ENCODE results near the gene FAM47E.

FAM47E gene

DNA sequence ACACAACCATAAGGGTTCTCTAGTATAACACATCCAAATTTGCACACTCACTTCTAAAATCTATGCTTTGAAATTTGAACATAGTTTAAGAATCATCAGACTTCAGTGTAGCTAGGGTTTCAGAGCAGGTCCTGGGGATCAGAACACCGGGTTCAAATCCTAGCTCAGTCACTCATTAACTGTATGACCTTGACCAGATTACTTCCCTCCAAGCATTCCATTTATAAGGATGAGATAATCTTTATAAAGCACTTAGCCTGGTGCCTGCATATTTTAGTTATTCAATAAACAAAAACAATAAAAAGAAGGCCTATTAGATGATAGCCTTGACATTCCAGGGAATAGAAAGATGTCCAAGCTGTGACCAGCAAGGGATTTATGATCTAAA is 50.2 kb downstream of the FAM47E start:
- DNase-seq, result no peak

DNA sequence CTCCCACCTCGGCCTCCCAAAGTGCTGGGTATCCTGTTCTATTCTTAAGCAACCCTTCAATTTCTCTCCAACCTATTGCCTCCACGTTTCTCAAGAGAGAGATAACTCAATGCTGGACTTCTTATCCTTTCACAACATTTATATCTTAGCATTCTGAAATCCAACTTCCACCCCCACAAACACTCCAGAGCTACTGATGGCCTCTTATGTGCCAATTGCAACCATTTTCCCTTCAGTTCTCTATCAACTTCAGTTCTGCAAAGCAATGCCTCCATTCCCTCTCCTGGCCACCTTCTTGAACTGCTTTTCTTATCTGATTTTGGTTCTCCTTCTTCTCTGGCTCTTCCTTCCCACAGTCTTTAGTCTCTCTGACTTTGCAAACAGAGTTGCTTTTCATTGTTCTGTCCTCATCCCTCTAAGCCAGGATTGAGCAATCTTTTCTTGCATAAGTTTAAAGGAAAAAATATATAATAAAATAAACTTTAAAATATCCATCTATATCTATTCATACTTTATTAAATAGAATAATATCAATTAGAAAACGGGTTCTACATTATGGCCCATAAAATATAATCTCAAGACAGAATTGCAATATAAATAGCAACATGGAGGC is 51.4 kb downstream of the FAM47E start:
- DNase-seq, result no peak

DNA sequence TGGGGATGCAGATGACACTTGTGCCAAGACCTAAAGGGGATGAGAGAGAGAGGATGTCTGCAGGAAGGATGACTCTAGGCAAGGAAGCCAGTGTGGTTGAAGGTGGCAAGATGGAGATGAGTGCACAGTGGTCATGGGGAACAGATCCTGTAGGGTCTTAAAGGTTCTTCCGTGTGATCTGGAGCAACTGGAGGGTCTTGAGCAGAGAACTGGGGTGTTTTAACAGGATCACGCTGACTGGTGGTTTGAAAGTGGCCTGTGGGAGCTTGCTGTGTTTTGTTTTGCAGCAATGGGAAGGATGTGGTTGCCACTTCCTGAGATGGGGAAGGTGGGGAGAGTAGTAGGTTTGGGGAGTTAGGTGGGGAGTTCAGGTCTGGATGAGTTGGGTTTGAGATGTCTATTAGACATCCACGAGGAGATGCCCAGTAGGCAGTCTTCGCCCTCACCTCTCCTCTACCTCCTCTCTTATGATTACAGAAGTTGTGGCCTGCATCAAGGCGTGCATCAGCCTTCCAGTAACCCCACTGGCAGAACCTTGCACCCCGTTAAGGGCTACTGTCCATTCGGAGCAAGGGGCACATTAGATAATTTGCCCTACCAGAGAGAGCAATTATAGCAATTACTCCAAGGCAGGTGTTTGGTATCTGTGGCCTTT is 53.6 kb downstream of the FAM47E start:
- DNase-seq, result no peak

DNA sequence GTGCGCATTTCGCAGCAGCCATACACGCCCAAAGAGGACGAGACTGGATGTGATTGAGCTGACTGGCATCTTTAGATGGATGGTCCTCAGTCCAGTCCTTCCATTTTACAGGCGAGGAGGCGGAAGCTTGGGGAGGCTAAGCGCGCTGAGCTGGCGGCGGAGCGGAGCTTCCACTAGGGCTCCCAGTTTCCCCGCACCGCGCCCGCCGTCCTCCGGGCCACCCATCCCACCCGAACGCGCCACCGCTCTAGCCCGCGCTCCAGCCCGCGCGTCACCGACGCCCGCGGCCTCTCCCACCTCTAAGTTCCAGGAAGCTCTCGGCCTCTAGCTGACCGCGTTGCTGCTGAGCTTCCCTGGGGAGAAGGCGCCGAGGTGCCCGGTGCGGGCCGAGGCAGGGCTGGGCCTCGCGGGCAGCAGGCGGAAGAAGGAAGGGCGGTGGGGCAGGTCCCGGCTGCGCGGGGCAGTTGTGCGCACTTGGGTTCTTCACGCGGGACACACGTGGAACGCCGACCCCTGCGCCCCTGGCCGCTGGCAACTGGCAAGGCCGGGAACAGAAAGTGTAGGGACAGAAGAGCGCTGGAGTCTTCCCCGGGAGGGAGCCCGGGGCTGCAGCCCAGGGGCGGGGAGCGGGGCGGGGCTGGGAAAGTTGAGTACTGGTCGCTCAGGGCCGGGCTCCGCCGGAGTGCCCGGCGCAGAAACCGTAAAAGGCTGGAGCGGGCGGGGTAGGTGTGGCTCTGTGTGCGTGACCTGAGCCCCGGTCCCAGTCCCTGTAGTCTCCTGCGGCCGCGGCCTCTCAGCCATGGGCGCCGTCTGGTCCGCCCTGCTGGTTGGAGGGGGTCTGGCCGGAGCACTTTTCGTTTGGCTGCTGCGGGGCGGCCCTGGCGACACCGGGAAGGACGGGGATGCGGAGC is 54.7 kb downstream of the FAM47E start, which contains the start of gene STBD1:
Gene STBD1, plus strand, starts transcription at position 763 of the 911 bp plus-strand sequence. Its CDS starts 37 bp downstream, at position 800.
- DNase-seq, result peak; percentile 55

DNA sequence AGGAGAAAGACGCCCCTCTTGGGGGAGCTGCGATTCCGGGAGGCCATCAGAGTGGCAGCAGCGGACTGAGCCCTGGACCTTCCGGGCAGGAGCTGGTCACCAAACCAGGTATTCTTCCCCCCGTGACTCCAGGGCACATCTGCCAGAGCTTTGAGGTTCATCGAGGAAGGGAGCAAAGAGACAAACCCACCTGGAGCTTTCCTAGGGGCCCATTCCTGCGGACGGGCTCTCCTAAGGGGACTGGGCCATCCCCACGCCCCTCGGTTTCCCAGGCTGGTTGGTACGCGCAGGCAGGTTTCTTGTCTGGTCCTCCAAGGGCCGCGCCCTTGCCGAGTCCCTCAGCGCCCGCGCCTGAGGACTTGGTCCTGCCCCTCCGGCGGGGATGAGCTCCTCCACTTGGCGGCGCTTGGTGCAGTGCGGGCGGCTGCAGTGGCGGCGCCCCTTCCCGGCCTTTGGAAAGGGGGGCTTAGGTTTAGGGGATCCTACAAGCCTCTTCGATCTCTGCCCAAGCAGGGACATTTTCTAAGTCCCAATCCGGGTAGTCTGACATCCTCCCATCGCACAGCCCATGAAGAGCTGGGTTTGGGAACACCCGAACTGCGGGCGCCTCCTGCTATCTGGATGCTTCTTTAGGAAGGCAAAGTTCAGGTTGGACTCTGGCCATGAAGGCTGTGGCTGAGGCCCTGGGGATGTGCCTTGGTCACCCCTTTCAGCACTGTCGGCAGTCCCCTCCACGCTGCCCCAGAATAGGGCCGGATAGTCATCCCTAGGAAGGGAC is 55.5 kb downstream of the FAM47E start:
- DNase-seq, result peak; percentile 56

DNA sequence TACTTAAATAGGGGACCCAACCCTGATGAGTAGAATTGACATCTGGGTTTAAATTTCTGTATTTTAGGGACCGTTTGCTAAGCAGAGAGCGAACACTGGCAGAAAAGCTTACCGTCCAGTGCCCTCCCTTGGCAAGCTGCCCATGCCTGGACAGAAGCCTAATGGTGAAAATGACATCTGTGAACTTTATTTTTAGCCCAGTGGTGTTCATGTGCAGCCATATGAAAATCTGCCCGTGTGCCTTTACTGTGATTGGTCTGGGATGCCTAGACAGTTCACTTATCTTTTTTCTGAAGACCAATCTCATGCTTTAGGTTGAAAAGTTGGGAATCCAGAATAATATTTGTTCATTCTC is 56.1 kb downstream of the FAM47E start:
- DNase-seq, result no peak

DNA sequence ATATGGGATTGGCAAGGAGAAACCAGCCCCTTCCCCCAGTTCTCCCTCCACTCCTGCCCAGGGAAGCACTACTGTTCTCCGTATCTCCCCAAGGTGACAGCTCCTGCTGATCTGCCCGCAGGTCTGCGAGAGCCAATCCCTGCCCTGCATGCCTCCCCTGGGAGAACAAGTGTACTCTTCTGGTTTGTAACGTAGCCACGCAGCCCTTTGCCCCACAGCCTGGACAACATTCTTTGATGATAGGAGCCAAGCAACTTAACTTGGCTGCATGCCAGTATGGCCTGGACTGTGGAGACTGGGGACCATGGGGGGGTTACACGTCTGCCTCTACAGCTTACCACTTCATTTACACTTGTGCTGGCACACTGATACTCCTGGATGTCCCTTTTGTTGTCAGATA is 57.0 kb downstream of the FAM47E start:
- no peak for DNase-seq

DNA sequence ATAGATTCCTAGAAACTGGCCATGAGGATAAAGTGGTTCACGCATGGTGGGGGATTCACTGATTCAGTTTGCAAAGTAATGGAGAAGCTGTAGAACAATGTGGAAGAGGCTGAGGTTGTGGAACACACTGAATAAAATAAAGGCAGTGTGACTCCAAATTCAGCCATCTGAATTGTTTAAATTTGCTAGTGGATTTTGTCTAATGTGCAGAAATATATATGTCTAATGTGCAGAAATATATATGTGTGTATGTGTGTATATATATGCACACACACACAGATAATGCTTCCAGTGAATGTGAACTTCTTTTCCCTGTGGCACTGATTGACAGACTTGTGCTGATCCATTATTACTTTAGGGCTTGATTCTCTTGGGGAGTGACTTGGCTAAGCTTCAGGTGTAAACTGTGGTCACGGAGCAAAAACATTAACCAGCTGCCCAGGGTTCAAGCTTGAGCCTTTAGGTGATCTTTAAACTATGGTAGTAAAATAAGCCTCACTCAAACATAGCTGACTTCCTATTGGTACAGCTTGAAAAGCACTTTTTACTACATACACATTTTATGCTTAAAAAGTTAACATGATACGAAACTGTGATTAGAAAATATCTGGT is 58.5 kb downstream of the FAM47E start:
- DNase-seq, result no peak

DNA sequence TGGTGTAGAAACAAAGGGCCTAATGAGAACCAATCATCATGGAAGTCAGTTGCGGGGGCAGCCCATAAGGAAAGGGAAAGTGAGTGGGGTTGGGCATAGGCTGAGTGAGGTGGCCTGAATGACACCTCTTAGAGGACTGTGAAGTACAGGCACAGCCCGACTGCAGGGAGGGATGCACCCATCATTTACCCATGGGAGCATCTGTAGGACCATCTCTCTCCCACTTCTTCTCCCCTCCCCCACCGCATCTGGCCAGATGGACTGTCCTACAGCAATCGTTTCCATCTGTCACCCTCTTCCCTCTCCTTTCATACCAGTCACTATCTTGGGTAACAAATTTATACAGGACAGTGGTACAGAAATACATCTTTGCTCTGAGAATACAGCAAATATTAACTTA is 59.2 kb downstream of the FAM47E start:
- no peak for DNase-seq

DNA sequence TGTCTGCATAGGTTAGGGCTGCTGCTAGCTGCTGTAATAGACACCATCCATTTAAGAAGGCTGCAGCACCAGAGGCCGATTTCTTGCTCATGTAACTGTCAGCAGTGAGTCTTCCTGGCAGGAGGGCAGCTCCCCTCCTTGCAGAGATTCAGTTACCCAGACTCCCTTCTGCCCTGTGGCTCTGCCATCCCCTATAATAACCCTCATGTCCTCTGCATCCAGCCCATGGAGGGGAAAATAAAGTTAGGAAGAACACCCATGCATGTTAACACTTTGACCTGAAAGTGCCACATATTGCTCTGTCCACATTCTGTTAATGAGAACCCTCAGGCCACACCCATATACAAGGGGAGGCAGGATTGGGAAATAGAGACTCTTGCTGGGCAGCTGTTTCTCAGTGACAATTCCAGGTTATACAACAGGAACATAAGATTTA is 60.4 kb downstream of the FAM47E start:
- DNase-seq, result no peak

DNA sequence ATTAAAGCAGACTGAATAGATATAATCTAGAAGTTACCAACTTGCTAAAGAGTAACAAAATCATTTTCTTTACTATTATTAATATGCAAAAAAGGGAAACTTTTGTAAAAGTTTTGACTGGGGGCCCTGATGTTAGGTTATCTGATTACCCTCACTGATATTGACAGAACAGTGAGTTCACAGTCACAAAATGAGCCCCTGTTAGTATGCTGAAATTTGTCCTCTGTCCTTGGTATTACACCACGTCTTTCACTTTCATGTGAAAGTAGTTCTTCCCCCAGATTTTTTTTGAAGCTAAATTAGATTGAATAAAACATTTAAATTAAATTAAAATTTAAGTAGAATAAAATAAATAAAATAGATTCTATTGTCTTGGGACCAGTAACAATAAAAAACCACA is 60.9 kb downstream of the FAM47E start:
- no peak for DNase-seq

DNA sequence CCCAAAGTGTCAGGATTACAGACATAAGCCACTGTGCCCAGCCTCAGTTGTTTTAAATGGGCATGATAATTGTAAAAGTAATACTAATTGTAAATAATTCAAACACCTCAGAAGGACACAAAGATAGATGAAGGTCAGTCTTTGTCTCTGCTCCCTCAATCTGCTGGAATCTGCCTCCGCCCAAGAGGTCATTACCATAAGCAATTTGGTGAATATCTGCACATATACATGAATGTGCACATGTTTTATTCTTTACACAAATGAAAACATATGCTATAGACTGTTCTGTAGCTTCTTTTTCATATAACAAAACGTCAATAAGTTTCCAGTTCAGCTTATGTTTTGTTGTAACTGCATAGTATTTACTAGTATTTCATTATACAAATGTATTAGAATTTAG is 62.0 kb downstream of the FAM47E start:
- DNase-seq, result no peak

DNA sequence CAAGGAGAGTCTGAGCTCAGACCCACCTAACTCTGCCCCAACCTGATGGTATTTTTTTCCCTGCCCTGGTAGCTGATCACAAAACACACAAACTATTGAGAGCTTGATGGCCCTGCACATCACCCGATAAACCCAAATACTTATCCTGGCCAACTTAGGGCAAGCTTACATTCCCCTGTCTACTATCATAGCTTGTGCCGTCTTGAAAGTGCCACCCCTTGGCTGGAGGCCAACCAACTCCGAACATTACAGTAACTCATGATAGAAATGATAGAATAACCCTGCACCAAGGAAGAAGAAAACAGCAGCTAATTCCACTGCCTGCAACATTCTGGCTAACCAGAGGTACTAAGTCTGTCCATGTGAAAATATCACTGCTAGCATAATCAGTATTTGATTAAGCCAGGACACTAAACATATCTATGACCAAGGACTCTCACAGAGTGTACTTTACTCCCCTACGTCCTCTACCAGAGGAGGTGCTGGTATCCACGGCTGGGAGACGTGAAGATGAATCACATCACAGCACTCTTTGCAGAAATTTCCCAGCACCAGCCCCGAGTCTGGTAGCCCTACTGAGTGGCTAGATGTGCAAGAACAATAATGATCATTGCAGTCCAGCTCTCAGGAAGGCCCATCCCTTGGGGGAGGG is 63.9 kb downstream of the FAM47E start:
- no peak for DNase-seq

DNA sequence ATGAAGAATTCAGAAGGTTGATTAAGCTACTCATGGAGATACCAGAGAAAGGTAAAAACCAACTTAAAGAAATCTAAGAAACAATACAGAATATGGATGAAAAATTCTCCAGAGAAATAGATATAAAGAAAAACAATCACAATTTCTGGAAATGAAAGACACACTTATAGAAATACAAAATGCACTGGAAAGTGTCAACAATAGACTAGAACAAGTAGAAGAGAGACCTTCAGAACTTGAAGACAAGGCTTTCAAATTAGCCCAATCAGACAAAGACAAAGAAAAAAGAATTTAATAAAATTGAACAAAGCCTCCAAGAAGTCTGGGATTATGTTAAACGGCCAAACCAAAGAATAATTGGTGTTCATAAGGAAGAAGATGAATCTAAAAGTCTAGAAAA is 64.6 kb downstream of the FAM47E start:
- no peak for DNase-seq

DNA sequence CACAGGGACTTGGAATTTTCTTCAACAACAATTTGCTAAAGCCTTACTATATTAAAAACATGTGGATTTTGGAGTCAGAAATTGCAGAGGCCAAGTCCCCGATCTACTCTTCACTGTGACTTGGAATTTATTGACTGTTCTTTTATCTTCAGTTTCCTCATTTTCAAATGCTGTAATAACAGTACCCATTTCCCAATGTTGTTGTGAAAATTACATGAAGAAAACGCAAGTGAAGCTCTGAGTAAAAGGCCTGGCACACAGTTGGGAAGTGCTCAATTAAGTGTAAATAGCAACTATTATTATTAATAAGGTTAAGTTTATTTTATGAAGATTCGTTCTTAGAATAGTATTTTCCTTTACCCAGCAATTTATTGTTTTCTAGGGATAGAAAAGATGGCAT is 70.7 kb downstream of the FAM47E start:
- DNase-seq, result no peak

DNA sequence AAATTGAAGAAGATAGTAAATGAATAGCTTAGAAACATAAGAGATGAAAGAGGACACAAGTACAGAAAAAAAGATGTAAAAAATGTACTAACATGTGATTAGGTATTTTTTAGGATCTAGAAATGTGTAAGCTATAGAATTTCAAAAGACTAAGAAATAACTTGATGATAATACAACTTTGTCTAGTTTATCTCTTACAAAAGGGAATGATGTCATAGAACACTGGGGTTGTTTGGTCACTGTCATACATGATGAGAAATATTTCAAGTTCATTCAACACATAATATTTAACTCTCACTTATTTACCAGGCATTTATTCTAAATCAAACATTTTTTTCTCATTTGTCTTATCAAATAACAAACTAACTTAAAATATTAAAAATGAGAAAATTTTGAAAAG is 73.6 kb downstream of the FAM47E start:
- DNase-seq, result no peak

DNA sequence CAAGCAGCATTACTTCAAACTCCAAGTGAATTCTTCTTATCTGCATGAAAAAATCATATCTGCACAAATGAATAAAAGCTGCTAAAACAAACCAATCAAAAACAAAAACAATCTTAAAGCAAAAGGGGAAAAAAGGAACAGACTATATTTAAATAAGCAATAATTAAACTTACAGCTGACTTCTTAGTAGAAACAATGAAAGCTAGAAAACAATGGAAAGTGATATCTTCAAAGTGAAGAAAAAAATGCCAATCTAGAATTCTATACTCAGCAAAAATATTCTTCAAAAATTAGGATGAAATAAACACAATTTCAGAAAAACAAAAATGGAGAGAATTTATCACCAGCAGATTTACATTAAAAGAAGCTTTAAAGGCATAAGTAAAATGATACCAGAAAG is 75.0 kb downstream of the FAM47E start:
- DNase-seq, result no peak
